Testis (tissue), 3 donors: ENCODE results near the gene FAM241B. TPM values are rescaled to one million over a fixed set of nuclear protein-coding genes. Genes with fewer than 3 reads are reported as not detected.

Experiments used
- DNase-seq: peaks from one replicate; pipeline ENCODE4 v3.0.0-alpha.2; 2019
- H3K27ac ChIP-seq, 2 donors: fragments of 200-600 bp; sonication (generic); one replicate each; pipeline ENCODE4 v1.5.1; 2019
- H3K27me3 ChIP-seq: fragments of 200-600 bp; sonication (generic); one replicate; pipeline ENCODE4 v1.5.1; 2019
- H3K36me3 ChIP-seq: fragments of 200-600 bp; sonication (generic); one replicate; pipeline ENCODE4 v1.5.1; 2017; ENCODE audit warnings: low read depth; ENCODE audit errors: missing control alignments
- H3K4me1 ChIP-seq: fragments of 200-600 bp; sonication (generic); one replicate; pipeline ENCODE4 v1.5.1; 2019
- H3K4me3 ChIP-seq, 2 donors: fragments of 200-600 bp; sonication (generic); one replicate each; pipeline ENCODE4 v1.5.1; 2017 to 2019
- H3K9me3 ChIP-seq: fragments of 200-600 bp; sonication (generic); one replicate; pipeline ENCODE4 v1.5.1; 2017
- CTCF ChIP-seq, 3 experiments: fragments of 450-650 bp in 2 of 3; fragments of 200-600 bp in 1 of 3; sonication (generic) in 1 of 3; IDR thresholded peaks; one replicate each; pipeline ENCODE4 v1.5.1; 2016 to 2019; ENCODE audit warnings: antibody characterized with exemption in 3 of 3, mild to moderate bottlenecking in 2 of 3, moderate library complexity in 1 of 3
- POLR2A ChIP-seq: fragments of 450-650 bp; IDR thresholded peaks from one replicate; pipeline ENCODE4 v1.6.1; 2017; ENCODE audit warnings: antibody characterized with exemption, mild to moderate bottlenecking, moderate library complexity
- WGBS, 2 donors: methylation state at CpG; one replicate each; pipeline ENCODE4 v1.1.5; 2018; 5-methylcytosine and 5-hydroxymethylcytosine counted together
- intact Hi-C: fragments of 100-400 bp; cut with DNase I; formaldehyde crosslinking; loops from one replicate; pipeline ENCODE4 v1.15.1; 2023; ENCODE audit warnings: low total_unique reads
- polyA plus RNA-seq: library from polyadenylated mRNA; stranded (reverse); fragments of 350-450 nt; fragmentation: Illumina TruSeq; extraction: RNeasy Lipid Tissue Mini Kit (QIAGEN cat#74804); gene quantifications from one replicate; pipeline ENCODE4 v1.2.3, GENCODE V29; 2014; ENCODE audit warnings: low read depth, low replicate concordance; ENCODE audit not compliant: insufficient read depth
- total RNA-seq, 2 donors: library from RNA; depleted of rRNA; stranded (reverse); fragments of >200 nt; gene quantifications; one replicate each; pipeline ENCODE4 v1.2.3, GENCODE V29; 2016

The FAM241B gene
- total and polyA plus RNA-seq, 3 donors from 2014 or later, result 11.6 to 22.8 (median 17.6) TPM

- Histone ChIP-seq H3K9me3 (no peaks in the 10 kb centered on the region), H3K27ac (no peak overlapping the region), H3K4me1 (no peaks in the 10 kb centered on the region), H3K36me3 (no peaks in the 10 kb centered on the region), H3K4me3 (no peak overlapping the region), H3K27me3 (no peaks in the 10 kb centered on the region)
- DNase-seq, result no peak
- intact Hi-C loops, result no loop called here
- no peak for TF ChIP-seq CTCF (IDR thresholded peaks at IDR 0.05)
- TF ChIP-seq POLR2A, result no peak
- 75 to 89% methylated on average over 3 to 4 of the region's 4 CpGs for WGBS, 2 donors
Measured at GRCh38 chr10:69666756-69667155, 36.7 kb downstream of the FAM241B start.

- no peaks in the 10 kb centered on the region for H3K9me3 ChIP-seq
- WGBS, 2 donors, result 82 to 89% methylated on average over 5 of the region's 5 CpGs
- TF ChIP-seq CTCF (IDR thresholded peaks at IDR 0.05) (no peak), POLR2A (no peak)
- H3K4me1 ChIP-seq, result no peaks in the 10 kb centered on the region
- H3K27ac ChIP-seq, result no peak overlapping the region
- DNase-seq, result no peak
- intact Hi-C loops, result no loop called here
- H3K27me3 ChIP-seq, result no peaks in the 10 kb centered on the region
- no peaks in the 10 kb centered on the region for H3K36me3 ChIP-seq
- no peak overlapping the region for H3K4me3 ChIP-seq
Measured at GRCh38 chr10:69668721-69669120, 38.7 kb downstream of the FAM241B start.

- no peak overlapping the region for H3K4me3 ChIP-seq
- intact Hi-C loops, result no loop called here
- TF ChIP-seq POLR2A (no peak), CTCF (IDR thresholded peaks at IDR 0.05) (no peak)
- DNase-seq, result no peak
- H3K27me3 ChIP-seq, result no peaks in the 10 kb centered on the region
- H3K9me3 ChIP-seq, result no peaks in the 10 kb centered on the region
- 75 to 76% methylated on average over 4 of the region's 4 CpGs for WGBS, 2 donors
- H3K4me1 ChIP-seq, result no peaks in the 10 kb centered on the region
- no peaks in the 10 kb centered on the region for H3K36me3 ChIP-seq
- H3K27ac ChIP-seq, result no peak overlapping the region
Measured at GRCh38 chr10:69669409-69669808, 39.4 kb downstream of the FAM241B start.

GRCh38 chr10:69673521-69673920 is 43.5 kb downstream of the FAM241B start:
- intact Hi-C loops, result no loop called here
- WGBS, 2 donors, result 84 to 89% methylated on average over 3 of the region's 3 CpGs
- no peaks in the 10 kb centered on the region for H3K27me3 ChIP-seq

More at GRCh38 chr10:69673521-69673920, 43.5 kb downstream of the FAM241B start:
- no peak overlapping the region for H3K4me3 ChIP-seq
- H3K4me1 ChIP-seq, result no peaks in the 10 kb centered on the region
- TF ChIP-seq POLR2A (no peak), CTCF (IDR thresholded peaks at IDR 0.05) (no peak)
- H3K36me3 ChIP-seq, result no peaks in the 10 kb centered on the region
- no peaks in the 10 kb centered on the region for H3K9me3 ChIP-seq
- DNase-seq, result no peak
- H3K27ac ChIP-seq, result no peak overlapping the region
